IMR-90 (cell line): ENCODE results near the gene NDUFB2. TPM values are rescaled to one million over a fixed set of nuclear protein-coding genes. Genes with fewer than 3 reads are reported as not detected.

Source experiments
- ATAC-seq: fragments of 200-7000 bp; cut with Tn5 transposase; 2 replicates; pipeline ENCODE4 v1.9.1; 2020; ENCODE audit warnings: low read depth, mild to moderate bottlenecking, moderate library complexity
- BruUV-seq: library from RNA; stranded (reverse); fragments of 400-500 nt; replicated peaks from 2 replicates; lab custom pipeline; 2021; lab: Mats Ljungman, UMichigan
- CTCF ChIA-PET: fragments of 300-600 bp; formaldehyde crosslinking; extraction: SDS; loops from one replicate; lab custom pipeline; 2021; ENCODE audit warnings: antibody characterized with exemption; lab: Yijun Ruan, JAX
- POLR2A ChIA-PET: fragments of 300-600 bp; sonication (Branson Sonifier 250); formaldehyde crosslinking; loops from one replicate; lab custom pipeline; 2022; ENCODE audit warnings: antibody characterized with exemption; ENCODE audit not compliant: unreplicated experiment; lab: Charles Lee
- DNase-seq: peaks from one replicate; pipeline ENCODE4 v3.0.0; 2013
- H2AFZ ChIP-seq: replicated peaks from 2 replicates; pipeline ENCODE3; 2013; ENCODE audit warnings: low read length, mild to moderate bottlenecking; ENCODE audit not compliant: poor library complexity
- H2AK5ac ChIP-seq: 2 replicates; pipeline ENCODE4 v1.6.1; 2013; ENCODE audit warnings: low read depth, low read length, inconsistent platforms
- H2AK9ac ChIP-seq: replicated peaks from 2 replicates; pipeline ENCODE3; 2013; ENCODE audit warnings: mild to moderate bottlenecking, low read depth, low read length, moderate library complexity; ENCODE audit not compliant: poor library complexity
- H2BK120ac ChIP-seq: 2 replicates; pipeline ENCODE4 v1.6.1; 2013; ENCODE audit warnings: low read depth, low read length, inconsistent platforms
- H2BK15ac ChIP-seq: 3 replicates; pipeline ENCODE4 v1.6.1; 2013; ENCODE audit warnings: low read depth, low read length, inconsistent platforms
- H2BK20ac ChIP-seq: 2 replicates; pipeline ENCODE4 v1.6.1; 2013; ENCODE audit warnings: low read depth, mild to moderate bottlenecking, inconsistent platforms, low read length, moderate library complexity
- H2BK5ac ChIP-seq: 2 replicates; pipeline ENCODE4 v1.6.1; 2013; ENCODE audit warnings: mild to moderate bottlenecking, low read depth, low read length, inconsistent platforms; ENCODE audit not compliant: poor library complexity, severe bottlenecking
- H3K14ac ChIP-seq: replicated peaks from 2 replicates; pipeline ENCODE4 v1.6.1; 2013; ENCODE audit warnings: low read depth, low read length, inconsistent platforms
- H3K18ac ChIP-seq: 2 replicates; pipeline ENCODE4 v1.6.1; 2013; ENCODE audit warnings: low read depth, low read length, control low read depth
- H3K23ac ChIP-seq: 2 replicates; pipeline ENCODE4 v1.6.1; 2013; ENCODE audit warnings: low read depth, low read length, inconsistent platforms
- H3K27ac ChIP-seq: 2 replicates; pipeline ENCODE4 v1.5.1; 2013; ENCODE audit warnings: mild to moderate bottlenecking, control low read depth, low read length; ENCODE audit not compliant: insufficient read depth
- H3K27me3 ChIP-seq: 2 replicates; pipeline ENCODE4 v1.6.1; 2013; ENCODE audit warnings: low read length; ENCODE audit not compliant: control insufficient read depth, insufficient read depth
- H3K36me3 ChIP-seq: 2 replicates; pipeline ENCODE4 v1.6.1; 2013; ENCODE audit warnings: low read length, mixed read lengths; ENCODE audit not compliant: control insufficient read depth, insufficient read depth
- H3K4ac ChIP-seq: 2 replicates; pipeline ENCODE4 v1.6.1; 2013; ENCODE audit warnings: low read depth, low read length, inconsistent platforms
- H3K4me1 ChIP-seq: 2 replicates; pipeline ENCODE4 v1.6.1; 2013; ENCODE audit warnings: low read length, mixed read lengths; ENCODE audit not compliant: control insufficient read depth, insufficient read depth
- H3K4me2 ChIP-seq: 2 replicates; pipeline ENCODE4 v1.6.1; 2013; ENCODE audit warnings: low read depth, mild to moderate bottlenecking, control low read depth, low read length, moderate library complexity
- H3K4me3 ChIP-seq: 2 replicates; pipeline ENCODE4 v1.5.1; 2013; ENCODE audit warnings: low read depth, mild to moderate bottlenecking, control low read depth, low read length, moderate library complexity; ENCODE audit not compliant: insufficient read depth
- H3K56ac ChIP-seq: 2 replicates; pipeline ENCODE4 v1.6.1; 2013; ENCODE audit warnings: low read length, inconsistent platforms; ENCODE audit not compliant: insufficient read depth; ENCODE audit errors: extremely low read depth
- H3K79me1 ChIP-seq, 2 experiments: 2 replicates each; pipeline ENCODE4 v1.6.1; 2013; ENCODE audit warnings: low read length in 2 of 2, inconsistent platforms in 1 of 2, low read depth in 1 of 2
- H3K9ac ChIP-seq: 2 replicates; pipeline ENCODE4 v1.6.1; 2013; ENCODE audit warnings: low read depth, low read length, control low read depth
- H3K9me1 ChIP-seq: 2 replicates; pipeline ENCODE4 v1.6.1; 2013; ENCODE audit warnings: low read length, inconsistent platforms; ENCODE audit not compliant: insufficient read depth
- H3K9me3 ChIP-seq: 2 replicates; pipeline ENCODE4 v1.6.1; 2013; ENCODE audit warnings: low read length; ENCODE audit not compliant: control insufficient read depth, insufficient read depth
- H4K20me1 ChIP-seq: 2 replicates; pipeline ENCODE4 v1.6.1; 2013; ENCODE audit warnings: low read length, inconsistent platforms; ENCODE audit not compliant: insufficient read depth
- H4K5ac ChIP-seq: 2 replicates; pipeline ENCODE4 v1.6.1; 2013; ENCODE audit warnings: mild to moderate bottlenecking, low read depth, low read length, control low read depth
- H4K8ac ChIP-seq, 2 experiments: 2 replicates each; pipeline ENCODE4 v1.6.1; 2013; ENCODE audit warnings: low read depth in 2 of 2, low read length in 2 of 2, control low read depth in 1 of 2, inconsistent platforms in 1 of 2
- H4K91ac ChIP-seq: 2 replicates; pipeline ENCODE4 v1.6.1; 2013; ENCODE audit warnings: low read depth, low read length, inconsistent platforms; ENCODE audit not compliant: insufficient read depth
- BHLHE40 ChIP-seq: fragments of 150-350 bp; IDR thresholded peaks from 2 replicates; pipeline ENCODE4 v1.6.1; 2016; ENCODE audit warnings: mild to moderate bottlenecking, low read depth, low read length
- CEBPB ChIP-seq: IDR thresholded peaks from 2 replicates; pipeline ENCODE4 v1.6.1; 2012; ENCODE audit warnings: low read depth, low read length, improper control_type of control experiment
- CHD1 ChIP-seq: IDR thresholded peaks from 2 replicates; pipeline ENCODE4 v1.6.1; 2012; ENCODE audit warnings: low read depth, low read length, improper control_type of control experiment
- ELK1 ChIP-seq: fragments of 150-350 bp; IDR thresholded peaks from 2 replicates; pipeline ENCODE4 v1.6.1; 2016; ENCODE audit warnings: low read depth, mild to moderate bottlenecking, low read length, moderate library complexity, borderline replicate concordance
- FOS ChIP-seq: fragments of 150-350 bp; IDR thresholded peaks from 2 replicates; pipeline ENCODE4 v1.6.1; 2016; ENCODE audit warnings: low read depth, low read length
- MAFK ChIP-seq: IDR thresholded peaks from 2 replicates; pipeline ENCODE4 v1.6.1; 2012; ENCODE audit warnings: low read depth, low read length, improper control_type of control experiment
- MAZ ChIP-seq: IDR thresholded peaks from 2 replicates; pipeline ENCODE4 v1.6.1; 2012; ENCODE audit warnings: low read depth, mild to moderate bottlenecking, low read length, improper control_type of control experiment, moderate library complexity, borderline replicate concordance
- MXI1 ChIP-seq: IDR thresholded peaks from 2 replicates; pipeline ENCODE4 v1.6.1; 2012; ENCODE audit warnings: low read depth, mild to moderate bottlenecking, low read length, moderate library complexity, borderline replicate concordance
- NFE2L2 ChIP-seq: fragments of 150-350 bp; IDR thresholded peaks from 2 replicates; pipeline ENCODE4 v1.6.1; 2016; ENCODE audit warnings: low read depth, mild to moderate bottlenecking, low read length
- POLR2A ChIP-seq: IDR thresholded peaks from 2 replicates; pipeline ENCODE4 v1.6.1; 2012; ENCODE audit warnings: mild to moderate bottlenecking, low read depth, low read length
- RAD21 ChIP-seq: IDR thresholded peaks from 2 replicates; pipeline ENCODE4 v1.6.1; 2012; ENCODE audit warnings: low read length, improper control_type of control experiment
- RCOR1 ChIP-seq: IDR thresholded peaks from 2 replicates; pipeline ENCODE4 v1.6.1; 2012; ENCODE audit warnings: mild to moderate bottlenecking, low read length, improper control_type of control experiment; ENCODE audit not compliant: insufficient replicate concordance
- RFX5 ChIP-seq: IDR thresholded peaks from 2 replicates; pipeline ENCODE4 v1.8.0; 2012; ENCODE audit warnings: low read depth, mild to moderate bottlenecking, low read length, moderate library complexity
- SMC3 ChIP-seq: fragments of 150-350 bp; IDR thresholded peaks from 2 replicates; pipeline ENCODE4 v1.6.1; 2016; ENCODE audit warnings: low read depth, mild to moderate bottlenecking, antibody characterized with exemption, low read length, moderate library complexity
- USF2 ChIP-seq: fragments of 150-350 bp; IDR thresholded peaks from 2 replicates; pipeline ENCODE4 v1.6.1; 2017; ENCODE audit warnings: mild to moderate bottlenecking, antibody characterized with exemption, low read length, low read depth
- WGBS, 2 experiments: methylation state at CpG; one replicate each; pipeline versions ENCODE4 v1.1.5 to v1.1.7; 2013; ENCODE audit warnings: missing lambda C conversion rate in 2 of 2; ENCODE audit not compliant: insufficient read length in 1 of 2; ENCODE audit errors: extremely low coverage in 2 of 2; 5-methylcytosine and 5-hydroxymethylcytosine counted together
- dilution Hi-C: fragments of 300-500 bp; cut with HindIII; formaldehyde crosslinking; loops from one replicate; pipeline ENCODE4 v1.14.3; 2018; ENCODE audit warnings: low sequenced_read_pairs; ENCODE audit not compliant: unreplicated experiment
- in situ Hi-C: fragments of 300-500 bp; cut with MboI; formaldehyde crosslinking; loops from 3 replicates; pipeline ENCODE4 v1.14.3; 2019; ENCODE audit warnings: low sequenced_read_pairs, inconsistent platforms, mixed read lengths
- intact Hi-C: fragments of 100-400 bp; cut with micrococcal nuclease; formaldehyde crosslinking; loops from 2 replicates; pipeline ENCODE4 v1.10.0; 2022
- polyA plus RNA-seq, 3 experiments: library from polyadenylated mRNA; depleted of rRNA; stranded (reverse); fragments of >200 nt; gene quantifications; 2 replicates each; pipeline ENCODE4 v1.2.3, GENCODE V29; 2012; ENCODE audit warnings: low replicate concordance in 1 of 3
- total RNA-seq: library from RNA; depleted of rRNA; stranded (reverse); fragments of >200 nt; gene quantifications from 2 replicates; pipeline ENCODE4 v1.2.3, GENCODE V29; 2012
- TF ChIP-seq, protein P1 (sequence below): conservative IDR thresholded peaks from 2 replicates; pipeline ENCODE4 v1.5.1; 2012; ENCODE audit warnings: mild to moderate bottlenecking, low read depth, low read length, improper control_type of control experiment

NDUFB2 gene
- total and polyA plus RNA-seq, 2 of the 4 experiments (the other 2 are of a cell fraction), result 81.7 to 143 TPM

GRCh38 chr7:140677496-140677895 lies 19.0 kb upstream of the NDUFB2 start:
- 90% methylated on average over 2 of the region's 3 CpGs; no CpG with 5 or more reads in 1 of the 2 experiments for WGBS, 2 experiments
- in situ Hi-C loops (no loop called here), intact Hi-C loops (loop anchor here (5.0 kb wide), 1 partner anchor 855 kb away; no protein-coding TSS in a partner anchor), dilution Hi-C loops (no loop called here)
- Histone ChIP-seq H2AFZ (no peak overlapping the region), H3K4ac (no peak overlapping the region), H3K4me3 (no peak overlapping the region), H4K91ac (no peak overlapping the region), H2AK9ac (no peak overlapping the region), H3K27ac (no peak overlapping the region), H3K14ac (no peak overlapping the region), H2BK15ac (no peak overlapping the region), H3K36me3 (peaks cover 5% of the 10 kb centered on the region), H3K18ac (no peak overlapping the region), H4K20me1 (no peaks in the 10 kb centered on the region), H4K8ac (no peak overlapping the region), H3K9me3 (no peaks in the 10 kb centered on the region), H3K79me1 (peaks cover 4 to 6% of the 10 kb centered on the region in 2 experiments; a peak in 1 of 4 replicates), H3K9me1 (peaks cover 4% of the 10 kb centered on the region; the same call in 1 of the 2 replicates), H2BK5ac (no peak overlapping the region), H2AK5ac (no peak overlapping the region), H4K5ac (no peak overlapping the region), H3K4me2 (no peak overlapping the region), H3K4me1 (0 out of 2 replicates have a peak, but pooled peaks cover 2% of the 10 kb centered on the region), H3K27me3 (no peaks in the 10 kb centered on the region), H3K23ac (no peak overlapping the region), H2BK20ac (no peak overlapping the region), H3K9ac (no peak overlapping the region), H2BK120ac (no peak overlapping the region), H3K56ac (no peak overlapping the region)
- DNase-seq (no peak), ATAC-seq (no peak)
- BruUV-seq, result no TSS peak
- no peak for TF ChIP-seq BHLHE40
- TF ChIP-seq USF2, result no peak
- TF ChIP-seq, protein P1, sequence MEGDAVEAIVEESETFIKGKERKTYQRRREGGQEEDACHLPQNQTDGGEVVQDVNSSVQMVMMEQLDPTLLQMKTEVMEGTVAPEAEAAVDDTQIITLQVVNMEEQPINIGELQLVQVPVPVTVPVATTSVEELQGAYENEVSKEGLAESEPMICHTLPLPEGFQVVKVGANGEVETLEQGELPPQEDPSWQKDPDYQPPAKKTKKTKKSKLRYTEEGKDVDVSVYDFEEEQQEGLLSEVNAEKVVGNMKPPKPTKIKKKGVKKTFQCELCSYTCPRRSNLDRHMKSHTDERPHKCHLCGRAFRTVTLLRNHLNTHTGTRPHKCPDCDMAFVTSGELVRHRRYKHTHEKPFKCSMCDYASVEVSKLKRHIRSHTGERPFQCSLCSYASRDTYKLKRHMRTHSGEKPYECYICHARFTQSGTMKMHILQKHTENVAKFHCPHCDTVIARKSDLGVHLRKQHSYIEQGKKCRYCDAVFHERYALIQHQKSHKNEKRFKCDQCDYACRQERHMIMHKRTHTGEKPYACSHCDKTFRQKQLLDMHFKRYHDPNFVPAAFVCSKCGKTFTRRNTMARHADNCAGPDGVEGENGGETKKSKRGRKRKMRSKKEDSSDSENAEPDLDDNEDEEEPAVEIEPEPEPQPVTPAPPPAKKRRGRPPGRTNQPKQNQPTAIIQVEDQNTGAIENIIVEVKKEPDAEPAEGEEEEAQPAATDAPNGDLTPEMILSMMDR, result no peak
- no peak for TF ChIP-seq CHD1
- TF ChIP-seq RCOR1, result no peak
- no peak for TF ChIP-seq RAD21
- TF ChIP-seq POLR2A, result no peak
- no peak for TF ChIP-seq ELK1
- TF ChIP-seq SMC3, result no peak
- no peak for TF ChIP-seq MAFK
- TF ChIP-seq MAZ, result no peak
- TF ChIP-seq FOS, result no peak
- no peak for TF ChIP-seq MXI1
- no peak for TF ChIP-seq NFE2L2
- no peak for TF ChIP-seq CEBPB
- TF ChIP-seq RFX5, result no peak
- ChIA-PET POLR2A (no interaction called here), CTCF (interaction anchor here (0.6 kb wide), 1 partner anchor 916 kb away, joined by 3 read pairs; no protein-coding TSS in a partner anchor)
